ENCODE results near the gene CA9. TPM values are rescaled to one million over a fixed set of nuclear protein-coding genes. Genes with fewer than 3 reads are reported as not detected.

The CA9 gene
- total and polyA plus RNA-seq, 2 experiments from 2014 or later: 2.3 to 4.3 TPM

DNA sequence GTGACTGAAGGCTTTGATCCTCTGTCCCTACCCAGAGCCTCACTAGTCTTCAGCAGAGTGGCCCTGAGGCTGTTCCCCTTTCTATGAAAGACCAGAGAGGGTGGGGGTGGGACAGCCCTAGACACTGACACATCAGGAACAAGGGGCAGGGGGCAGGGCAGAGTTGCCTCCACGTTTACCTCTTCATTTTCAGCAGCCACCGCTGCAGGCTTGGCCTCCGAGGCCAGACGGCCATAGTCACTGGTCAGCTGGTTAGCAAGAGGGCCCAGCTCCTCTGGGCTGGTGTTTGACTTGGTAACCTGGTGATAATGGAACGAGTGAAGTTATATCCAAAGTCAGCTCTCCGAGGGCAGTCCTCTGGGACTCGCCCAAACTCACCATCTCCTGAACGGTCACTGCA is 31.6 kb downstream of the CA9 start:
- in situ Hi-C loops (cut with MboI): loop anchor here (25.0 kb wide), 1 partner anchor 93 kb away; the partner anchor contains the start of genes CD72 and TESK1
- Histone ChIP-seq H3K79me2 (ENCODE audit: insufficient read depth) (peaks cover 64% of the 10 kb centered on the region), H3K4me1 (ENCODE audit: insufficient read depth) (no peaks in the 10 kb centered on the region), H3K4me2 (ENCODE audit: unreplicated experiment) (no peak overlapping the region), H3K4me3 (no peak overlapping the region), H3K36me3 (ENCODE audit: low read depth) (peaks cover 93% of the 10 kb centered on the region), H3F3A (ENCODE audit: insufficient read depth) (peaks cover 82% of the 10 kb centered on the region), H3K9me3 (ENCODE audit: low read depth) (no peaks in the 10 kb centered on the region), H3K9ac (no peak overlapping the region), H3K27ac (no peak overlapping the region), H4K20me1 (ENCODE audit: insufficient read depth) (no peaks in the 10 kb centered on the region), H3K9me2 (ENCODE audit: insufficient read depth) (no peaks in the 10 kb centered on the region), H3K27me3 (replicated peaks; ENCODE audit: insufficient read depth) (no peaks in the 10 kb centered on the region), H2AFZ (no peak overlapping the region)
- 85 to 89% methylated on average over 8 of the region's 8 CpGs for WGBS, 2 experiments (ENCODE audit: low coverage in 1 of 2, low lambda C conversion rate in 2 of 2, missing lambda C conversion rate in 2 of 2)
- TF ChIP-seq EZH2phosphoT487 (IDR thresholded peaks at IDR 0.05; ENCODE audit: insufficient read depth, low read depth): no peak
- TF ChIP-seq EZH2 (IDR thresholded peaks at IDR 0.05; ENCODE audit: insufficient read depth, poor library complexity, severe bottlenecking): no peak
- no peak for DNase-seq

DNA sequence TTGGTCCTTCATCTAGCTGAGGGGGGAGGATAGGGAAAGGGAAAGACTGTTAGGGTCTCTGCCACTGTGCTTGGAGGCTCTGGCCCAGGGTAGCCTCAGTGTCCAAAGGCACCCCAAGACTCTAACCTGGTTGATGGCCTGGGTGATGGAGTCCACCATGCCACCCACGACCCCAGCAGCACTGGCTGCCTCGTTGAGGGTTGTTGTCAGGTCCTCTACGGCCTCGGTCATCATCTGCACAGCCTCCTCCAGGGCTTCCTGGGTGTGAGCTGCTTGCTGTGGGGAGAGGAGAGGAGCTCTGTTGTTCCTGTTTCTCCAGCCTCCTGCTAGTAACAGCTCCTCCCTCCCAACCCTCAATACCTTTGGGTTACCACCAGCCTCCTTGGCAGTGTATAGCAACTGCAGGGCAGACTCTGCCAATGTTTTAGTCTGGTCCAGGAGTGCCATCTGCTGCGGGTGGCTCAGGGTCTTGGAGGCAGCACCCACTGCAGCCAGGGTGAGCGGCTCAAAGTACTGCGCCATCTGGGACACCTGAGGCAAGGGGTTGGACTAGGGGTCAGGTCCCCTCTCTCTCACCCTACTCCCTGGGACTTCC is 32.2 kb downstream of the CA9 start:
- no peaks in the 10 kb centered on the region for H3K9me3 ChIP-seq (ENCODE audit: low read depth)
- no peaks in the 10 kb centered on the region for H4K20me1 ChIP-seq (ENCODE audit: insufficient read depth)
- H3K27ac ChIP-seq: no peak overlapping the region
- no peak overlapping the region for H2AFZ ChIP-seq
- no peaks in the 10 kb centered on the region for H3K4me1 ChIP-seq (ENCODE audit: insufficient read depth)
- TF ChIP-seq EZH2 (IDR thresholded peaks at IDR 0.05; ENCODE audit: insufficient read depth, poor library complexity, severe bottlenecking) (no peak), EZH2phosphoT487 (IDR thresholded peaks at IDR 0.05; ENCODE audit: insufficient read depth, low read depth) (no peak)
- no peak overlapping the region for H3K9ac ChIP-seq
- no peak overlapping the region for H3K4me2 ChIP-seq (ENCODE audit: unreplicated experiment)
- peaks cover 76% of the 10 kb centered on the region for H3F3A ChIP-seq (ENCODE audit: insufficient read depth)
- H3K9me2 ChIP-seq (ENCODE audit: insufficient read depth): no peaks in the 10 kb centered on the region
- peaks cover 93% of the 10 kb centered on the region for H3K36me3 ChIP-seq (ENCODE audit: low read depth)
- 91 to 94% methylated on average over 7 of the region's 7 CpGs for WGBS, 2 experiments (ENCODE audit: low coverage in 1 of 2, low lambda C conversion rate in 2 of 2, missing lambda C conversion rate in 2 of 2)
- DNase-seq: no peak
- H3K4me3 ChIP-seq: no peak overlapping the region
- H3K79me2 ChIP-seq (ENCODE audit: insufficient read depth): peaks cover 58% of the 10 kb centered on the region
- no peaks in the 10 kb centered on the region for H3K27me3 ChIP-seq (replicated peaks; ENCODE audit: insufficient read depth)
- in situ Hi-C loops (cut with MboI): loop anchor here (25.0 kb wide), 1 partner anchor 94 kb away; the partner anchor contains the start of genes CD72 and TESK1

DNA sequence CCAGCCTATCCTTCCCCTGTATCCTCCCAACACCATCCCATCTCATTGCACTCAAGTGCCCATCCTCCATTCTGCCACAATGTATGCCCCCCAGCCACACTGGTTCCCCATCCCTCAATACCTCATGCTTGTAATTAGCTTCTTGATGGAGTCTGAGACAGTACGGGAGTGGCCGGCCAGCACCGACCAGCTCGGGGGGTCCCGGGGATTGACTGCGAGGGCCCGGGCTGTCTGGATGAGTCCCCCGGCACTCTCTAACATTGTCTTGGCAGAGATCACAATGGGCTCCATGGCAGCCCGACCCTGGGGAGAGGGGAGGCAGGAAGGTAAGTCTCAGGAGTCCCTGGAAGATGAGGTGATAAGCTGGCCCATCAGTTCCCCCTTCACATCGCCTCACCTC is 33.2 kb downstream of the CA9 start:
- Histone ChIP-seq H2AFZ (no peak overlapping the region), H3K9ac (no peak overlapping the region), H4K20me1 (ENCODE audit: insufficient read depth) (no peaks in the 10 kb centered on the region), H3K27me3 (replicated peaks; ENCODE audit: insufficient read depth) (no peaks in the 10 kb centered on the region), H3K4me2 (ENCODE audit: unreplicated experiment) (no peak overlapping the region), H3K27ac (no peak overlapping the region), H3K4me3 (no peak overlapping the region), H3K36me3 (ENCODE audit: low read depth) (peaks cover 92% of the 10 kb centered on the region), H3K9me2 (ENCODE audit: insufficient read depth) (no peaks in the 10 kb centered on the region), H3K4me1 (ENCODE audit: insufficient read depth) (no peaks in the 10 kb centered on the region), H3K79me2 (ENCODE audit: insufficient read depth) (peaks cover 50% of the 10 kb centered on the region), H3F3A (ENCODE audit: insufficient read depth) (peaks cover 67% of the 10 kb centered on the region), H3K9me3 (ENCODE audit: low read depth) (no peaks in the 10 kb centered on the region)
- TF ChIP-seq EZH2phosphoT487 (IDR thresholded peaks at IDR 0.05; ENCODE audit: insufficient read depth, low read depth) (no peak), EZH2 (IDR thresholded peaks at IDR 0.05; ENCODE audit: insufficient read depth, poor library complexity, severe bottlenecking) (no peak)
- WGBS, 2 experiments (ENCODE audit: low coverage in 1 of 2, low lambda C conversion rate in 2 of 2, missing lambda C conversion rate in 2 of 2): 83 to 90% methylated on average over 10 of the region's 10 CpGs
- no peak for DNase-seq
- in situ Hi-C loops (cut with MboI): loop anchor here (25.0 kb wide), 1 partner anchor 95 kb away; the partner anchor contains the start of genes CD72 and TESK1

- Histone ChIP-seq H3K4me3 (no peak overlapping the region), H3K79me2 (ENCODE audit: insufficient read depth) (peaks cover 59% of the 10 kb centered on the region), H3F3A (ENCODE audit: insufficient read depth) (peaks cover 62% of the 10 kb centered on the region), H3K4me1 (ENCODE audit: insufficient read depth) (no peaks in the 10 kb centered on the region), H3K27me3 (replicated peaks; ENCODE audit: insufficient read depth) (no peaks in the 10 kb centered on the region), H3K9me3 (ENCODE audit: low read depth) (no peaks in the 10 kb centered on the region), H3K9me2 (ENCODE audit: insufficient read depth) (no peaks in the 10 kb centered on the region), H3K27ac (no peak overlapping the region), H3K9ac (no peak overlapping the region), H2AFZ (no peak overlapping the region), H3K4me2 (ENCODE audit: unreplicated experiment) (no peak overlapping the region), H4K20me1 (ENCODE audit: insufficient read depth) (no peaks in the 10 kb centered on the region), H3K36me3 (ENCODE audit: low read depth) (peaks cover 88% of the 10 kb centered on the region)
- 98 to 99% methylated on average over 4 of the region's 4 CpGs for WGBS, 2 experiments (ENCODE audit: low coverage in 1 of 2, low lambda C conversion rate in 2 of 2, missing lambda C conversion rate in 2 of 2)
- TF ChIP-seq EZH2 (IDR thresholded peaks at IDR 0.05; ENCODE audit: insufficient read depth, poor library complexity, severe bottlenecking) (no peak), EZH2phosphoT487 (IDR thresholded peaks at IDR 0.05; ENCODE audit: insufficient read depth, low read depth) (no peak)
- DNase-seq: no peak
- in situ Hi-C loops (cut with MboI): loop anchor here (25.0 kb wide), 1 partner anchor 96 kb away; the partner anchor contains the start of genes CD72 and TESK1
These were observed 34.4 kb downstream of the CA9 start for GRCh38 chr9:35708146-35708545.
